Uterus (tissue), 2 donors: ENCODE data around the gene LTBP1.

ENCODE experiments used
- CTCF ChIP-seq, 4 experiments: fragments of 200-600 bp in 2 of 4; fragments of 450-650 bp in 2 of 4; sonication (generic) in 2 of 4; IDR thresholded peaks; one replicate each; pipeline ENCODE4 v1.5.1; 2016 to 2019; ENCODE audit warnings: antibody characterized with exemption in 4 of 4, mild to moderate bottlenecking in 2 of 4, moderate library complexity in 1 of 4
- POLR2A ChIP-seq, 2 donors: fragments of 450-650 bp; IDR thresholded peaks; one replicate each; pipeline ENCODE4 v1.6.1; 2016; ENCODE audit warnings: antibody characterized with exemption in 2 of 2, mild to moderate bottlenecking in 1 of 2, moderate library complexity in 1 of 2

- TF ChIP-seq CTCF (IDR thresholded peaks at IDR 0.05) = no peak
- TF ChIP-seq POLR2A (IDR thresholded peaks at IDR 0.05) = no peak
These were observed 112.1 kb downstream of the LTBP1 start for GRCh38 chr2:33058716-33059470.
